HCT116 (cell line): ENCODE data around the gene FLNB. TPM values are rescaled to one million over a fixed set of nuclear protein-coding genes. Genes with fewer than 3 reads are reported as not detected.

Experiments used
- ATAC-seq: fragments of 200-7000 bp; cut with Tn5 transposase; 2 replicates; pipeline ENCODE4 v1.9.1; 2020; ENCODE audit warnings: mild to moderate bottlenecking, moderate library complexity
- BruUV-seq: library from RNA; stranded (reverse); fragments of 400-500 nt; replicated peaks from 2 replicates; lab custom pipeline; 2021; lab: Mats Ljungman, UMichigan
- CTCF ChIA-PET: fragments of 300-600 bp; sonication (Branson Sonifier 250); formaldehyde crosslinking; loops from one replicate; lab custom pipeline; 2021; ENCODE audit warnings: antibody characterized with exemption; lab: Charles Lee
- POLR2A ChIA-PET: fragments of 300-600, 350-600 bp; sonication (Branson Sonifier 250); formaldehyde crosslinking; loops from one replicate; lab custom pipeline; 2021; ENCODE audit warnings: antibody characterized with exemption; lab: Charles Lee
- RAD21 ChIA-PET, 2 experiments: fragments of 300-600 bp; sonication (Branson Sonifier 250); formaldehyde crosslinking; loops; one replicate each; lab custom pipeline; 2023; ENCODE audit warnings: low total read pairs in 2 of 2; ENCODE audit not compliant: uncharacterized antibody in 2 of 2, unreplicated experiment in 2 of 2, low non-redundant PET in 1 of 2; lab: Charles Lee
- DNase-seq: peaks from one replicate; pipeline ENCODE4 v3.0.0-alpha.2; 2010; ENCODE audit warnings: low read depth, low spot score
- H2AFZ ChIP-seq: fragments of 200-600 bp; shearing (Covaris generic), sonication (generic); 2 replicates; pipeline ENCODE4 v1.6.1; 2017; ENCODE audit warnings: low read depth, mixed run types, mixed read lengths, antibody characterized with exemption, low read length; ENCODE audit not compliant: poor library complexity, severe bottlenecking
- H3K27ac ChIP-seq: 2 replicates; pipeline ENCODE4 v1.5.1; 2012; ENCODE audit warnings: low read depth, low read length
- H3K27me3 ChIP-seq: fragments of 200-600 bp; sonication (generic); 2 replicates; pipeline ENCODE4 v1.6.1; 2016; ENCODE audit warnings: mixed run types, low read length, mixed read lengths; ENCODE audit not compliant: insufficient read depth
- H3K36me3 ChIP-seq, 2 experiments: fragments of 200-500 bp in 1 of 2; fragments of 200-600 bp in 1 of 2; sonication (Bioruptor generic) in 1 of 2; sonication (generic) in 1 of 2; 2 replicates each; pipeline versions ENCODE4 v1.5.1 to v1.6.1; 2014 to 2016; ENCODE audit warnings: low read length in 2 of 2, inconsistent platforms in 1 of 2, mixed read lengths in 1 of 2, mixed run types in 1 of 2; ENCODE audit not compliant: insufficient read depth in 2 of 2, control insufficient read depth in 1 of 2
- H3K4me1 ChIP-seq, 2 experiments: fragments of 200-600 bp in 1 of 2; sonication (generic) in 1 of 2; 2 replicates each; pipeline versions ENCODE4 v1.5.1 to v1.6.1; 2012 to 2017; ENCODE audit warnings: low read length in 2 of 2, inconsistent platforms in 1 of 2, mild to moderate bottlenecking in 1 of 2, mixed read lengths in 1 of 2, mixed run types in 1 of 2, moderate library complexity in 1 of 2; ENCODE audit not compliant: insufficient read depth in 2 of 2, control insufficient read depth in 1 of 2
- H3K4me2 ChIP-seq: fragments of 200-600 bp; sonication (generic); 2 replicates; pipeline ENCODE4 v1.6.1; 2017; ENCODE audit warnings: mixed run types, low read length, mixed read lengths
- H3K4me3 ChIP-seq, 2 experiments: fragments of 200-600 bp in 1 of 2; sonication (generic) in 1 of 2; replicated peaks in 1 of 2; 2 replicates each; pipeline ENCODE4 v1.5.1; 2011 to 2016; ENCODE audit warnings: low read length in 2 of 2, control low read depth in 1 of 2, low read depth in 1 of 2, mild to moderate bottlenecking in 1 of 2, mixed read lengths in 1 of 2, mixed run types in 1 of 2
- H3K79me2 ChIP-seq: fragments of 200-600 bp; sonication (generic); 2 replicates; pipeline ENCODE4 v1.6.1; 2017; ENCODE audit warnings: mild to moderate bottlenecking, mixed run types, low read length, moderate library complexity, mixed read lengths; ENCODE audit not compliant: insufficient read depth
- H3K9ac ChIP-seq: fragments of 200-600 bp; sonication (generic); 2 replicates; pipeline ENCODE4 v1.6.1; 2016; ENCODE audit warnings: low read length, mixed read lengths
- H3K9me2 ChIP-seq: fragments of 200-600 bp; sonication (generic), shearing (Covaris generic); 2 replicates; pipeline ENCODE4 v1.6.1; 2017; ENCODE audit warnings: mixed run types, mild to moderate bottlenecking, moderate library complexity; ENCODE audit not compliant: insufficient read depth
- H3K9me3 ChIP-seq, 2 experiments: fragments of 200-500 bp in 1 of 2; fragments of 200-600 bp in 1 of 2; sonication (Bioruptor generic) in 1 of 2; sonication (generic) in 1 of 2; 2 replicates each; pipeline ENCODE4 v1.6.1; 2014 to 2017; ENCODE audit warnings: low read length in 2 of 2, mixed read lengths in 2 of 2, inconsistent platforms in 1 of 2, low read depth in 1 of 2, mild to moderate bottlenecking in 1 of 2, mixed run types in 1 of 2, moderate library complexity in 1 of 2; ENCODE audit not compliant: control insufficient read depth in 1 of 2, insufficient read depth in 1 of 2
- H4K20me1 ChIP-seq: fragments of 200-600 bp; sonication (generic), shearing (Covaris generic); 2 replicates; pipeline ENCODE4 v1.6.1; 2017; ENCODE audit warnings: mixed run types, mild to moderate bottlenecking, moderate library complexity; ENCODE audit not compliant: insufficient read depth
- ATF3 ChIP-seq: IDR thresholded peaks from 2 replicates; pipeline ENCODE4 v1.6.1; 2012
- CEBPB ChIP-seq: IDR thresholded peaks from 2 replicates; pipeline ENCODE4 v1.6.1; 2012; ENCODE audit warnings: low read depth
- CTCF ChIP-seq, 3 experiments: fragments of 200-600 bp in 1 of 3; sonication (generic) in 1 of 3; IDR thresholded peaks in 2 of 3; conservative IDR thresholded peaks in 1 of 3; 2 replicates each; pipeline ENCODE4 v1.5.1; 2012 to 2017; ENCODE audit warnings: low read depth in 2 of 3, low read length in 2 of 3, antibody characterized with exemption in 1 of 3, borderline replicate concordance in 1 of 3, control low read depth in 1 of 3, mild to moderate bottlenecking in 1 of 3, mixed read lengths in 1 of 3, mixed run types in 1 of 3, moderate library complexity in 1 of 3; ENCODE audit not compliant: insufficient read depth in 1 of 3
- EZH2phosphoT487 ChIP-seq: fragments of 200-600 bp; IDR thresholded peaks from 2 replicates; pipeline ENCODE4 v1.6.1; 2018; ENCODE audit warnings: antibody characterized with exemption, borderline replicate concordance
- FOSL1 ChIP-seq: IDR thresholded peaks from 2 replicates; pipeline ENCODE4 v1.6.1; 2012; ENCODE audit warnings: low read depth
- MAX ChIP-seq: IDR thresholded peaks from 2 replicates; pipeline ENCODE4 v1.6.1; 2012
- POLR2A ChIP-seq: IDR thresholded peaks from 2 replicates; pipeline ENCODE4 v1.7.0; 2011; ENCODE audit warnings: borderline replicate concordance; ENCODE audit not compliant: insufficient read depth, insufficient read length; ENCODE audit errors: extremely low read depth
- RAD21 ChIP-seq: IDR thresholded peaks from 2 replicates; pipeline ENCODE4 v1.6.1; 2012; ENCODE audit warnings: low read depth, mild to moderate bottlenecking
- SP1 ChIP-seq: IDR thresholded peaks from 2 replicates; pipeline ENCODE4 v1.6.1; 2012; ENCODE audit warnings: low read depth
- SRF ChIP-seq: IDR thresholded peaks from 2 replicates; pipeline ENCODE4 v1.6.1; 2012; ENCODE audit warnings: low read depth
- TCF7L2 ChIP-seq: IDR thresholded peaks from 2 replicates; pipeline ENCODE4 v1.7.0; 2011; ENCODE audit warnings: borderline replicate concordance, inconsistent platforms; ENCODE audit not compliant: insufficient read depth, insufficient read length; ENCODE audit errors: extremely low read depth
- YY1 ChIP-seq: IDR thresholded peaks from 2 replicates; pipeline ENCODE4 v1.6.1; 2011; ENCODE audit warnings: low read length, low read depth, moderate library complexity, mild to moderate bottlenecking; ENCODE audit not compliant: insufficient replicate concordance; ENCODE audit errors: extremely low read depth
- ZBTB33 ChIP-seq: IDR thresholded peaks from 2 replicates; pipeline ENCODE4 v1.6.1; 2011; ENCODE audit warnings: mild to moderate bottlenecking, low read length, moderate library complexity; ENCODE audit not compliant: insufficient replicate concordance; ENCODE audit errors: extremely low read depth
- ZNF274 ChIP-seq: fragments of 200-500 bp; sonication (Bioruptor generic); IDR thresholded peaks from 2 replicates; pipeline ENCODE4 v1.6.1; 2014; ENCODE audit warnings: mild to moderate bottlenecking, low read depth, low read length, inconsistent platforms
- intact Hi-C: fragments of 100-400 bp; cut with micrococcal nuclease; formaldehyde crosslinking; loops from 2 replicates; pipeline ENCODE4 v1.10.0; 2022
- total RNA-seq: library from RNA; stranded (reverse); gene quantifications from one replicate; pipeline ENCODE4 v1.2.1, GENCODE V29; 2021; ENCODE audit not compliant: unreplicated experiment

The FLNB gene
- total RNA-seq, 1 experiment from 2014 or later, result 116 TPM

GRCh38 chr3:58009749-58010535 lies 1.7 kb downstream of the FLNB start:
- peak overlapping the region; percentile 86 for H3K9ac ChIP-seq
- peaks cover 63% of the 10 kb centered on the region for H3K79me2 ChIP-seq
- peak overlapping the region; percentile 80 to 85 for H3K4me3 ChIP-seq
- BruUV-seq, result no TSS peak
- ChIA-PET POLR2A (interaction anchor here (1.2 kb wide), 1 partner anchor 43 kb away, joined by 3 read pairs; no protein-coding TSS in a partner anchor), RAD21 (no interaction called here), CTCF (no interaction called here)
- no peaks in the 10 kb centered on the region for H3K27me3 ChIP-seq
- intact Hi-C loops, result loop anchor here (5.0 to 10.0 kb wide), 2 partner anchors 105 to 152 kb away; no protein-coding TSS in a partner anchor
- TF ChIP-seq SP1 (peak; percentile 27; the same call in 1 of the 2 replicates), CEBPB (no peak)
- ATAC-seq (no peak), DNase-seq (no peak)
- H3K9me3 ChIP-seq, result no peaks in the 10 kb centered on the region
- no peaks in the 10 kb centered on the region for H4K20me1 ChIP-seq
- peaks cover 28 to 46% of the 10 kb centered on the region in 2 experiments for H3K4me1 ChIP-seq
- peak overlapping the region; percentile 49; the same call in 1 of the 2 replicates for H3K27ac ChIP-seq
- H2AFZ ChIP-seq, result no peak overlapping the region
- H3K9me2 ChIP-seq, result no peaks in the 10 kb centered on the region
- no peaks in the 10 kb centered on the region for H3K36me3 ChIP-seq
- H3K4me2 ChIP-seq, result peak overlapping the region; percentile 91

- Histone ChIP-seq H3K4me2 (peak overlapping the region; percentile 91), H3K27ac (peak overlapping the region; percentile 49), H3K9ac (peak overlapping the region; percentile 86), H3K4me3 (peak overlapping the region; percentile 80 to 85; a peak in 3 of 4 replicates), H3K9me2 (no peaks in the 10 kb centered on the region), H3K27me3 (no peaks in the 10 kb centered on the region), H3K9me3 (no peaks in the 10 kb centered on the region), H3K4me1 (peaks cover 28 to 44% of the 10 kb centered on the region in 2 experiments), H3K79me2 (peaks cover 69% of the 10 kb centered on the region), H3K36me3 (no peaks in the 10 kb centered on the region), H2AFZ (no peak overlapping the region), H4K20me1 (no peaks in the 10 kb centered on the region)
- ChIA-PET CTCF (no interaction called here), RAD21 (interaction anchor here in 1 of 2 experiments (0.7 kb wide), 1 partner anchor 163 kb away, joined by 4 read pairs; no protein-coding TSS in a partner anchor), POLR2A (interaction anchor here (1.2 kb wide), 1 partner anchor 42 kb away, joined by 3 read pairs; no protein-coding TSS in a partner anchor)
- intact Hi-C loops, result no loop called here
- no peak for ATAC-seq
- no TSS peak for BruUV-seq
- DNase-seq, result no peak
- TF ChIP-seq SRF (no peak), YY1 (no peak), CTCF (IDR thresholded peaks at IDR 0.05 in 2 of 3, conservative IDR thresholded peaks at IDR 0.05 in 1 of 3; ENCODE audit: borderline replicate concordance in 1 of 3, insufficient read depth in 1 of 3, low read depth in 2 of 3, low read length in 2 of 3) (no peak), RAD21 (no peak), MAX (no peak), SP1 (no peak), FOSL1 (no peak), POLR2A (no peak), ATF3 (no peak), ZNF274 (no peak), ZBTB33 (no peak), TCF7L2 (no peak), EZH2phosphoT487 (no peak)
These were observed 2.3 kb downstream of the FLNB start for GRCh38 chr3:58010562-58010961.
